Measurements from ENCODE around the gene MBNL1. TPM values are rescaled to one million over a fixed set of nuclear protein-coding genes. Genes with fewer than 3 reads are reported as not detected.

The MBNL1 gene
- total RNA-seq, 2 donors from 2014 or later = 1.3 to 4.9 TPM

DNA sequence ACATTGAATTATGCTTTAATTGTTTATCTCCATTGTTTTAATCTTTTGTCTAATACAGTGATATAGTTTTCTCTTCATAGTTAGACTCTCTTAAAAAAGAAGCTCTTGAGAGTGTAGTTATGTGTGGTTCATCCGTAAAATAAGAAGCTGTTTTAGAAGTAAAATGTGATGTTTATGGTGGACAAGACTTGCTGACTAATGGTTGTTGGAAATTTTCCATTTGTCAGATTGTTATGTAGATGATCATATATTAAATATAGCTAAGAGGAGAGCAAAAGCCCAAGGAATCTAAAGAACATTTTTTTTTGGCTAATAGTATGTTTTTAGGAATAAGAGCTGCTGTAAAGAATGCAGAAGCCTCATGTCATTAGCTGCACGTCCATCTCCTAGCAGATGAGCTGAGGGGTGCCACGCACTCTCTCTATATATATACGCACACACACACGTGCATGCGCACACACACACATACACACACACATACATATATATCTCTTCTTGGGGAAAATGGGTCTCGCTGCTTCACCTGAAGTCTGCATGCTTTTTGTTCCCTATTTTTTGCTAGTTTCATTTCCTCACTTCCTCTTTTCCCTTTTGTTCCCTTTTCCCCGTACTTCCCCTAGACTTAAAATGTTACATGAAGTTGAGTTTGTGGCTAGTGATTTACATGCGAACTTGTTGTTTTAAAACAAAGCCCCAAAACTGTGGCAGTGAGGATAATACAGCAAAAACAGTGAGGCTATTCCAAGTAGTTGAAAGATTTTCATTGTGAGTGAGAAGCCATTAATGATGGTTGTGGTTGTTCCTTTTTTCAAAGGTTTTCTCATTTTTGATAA lies 107.8 kb downstream of the MBNL1 start:
- no peaks in the 10 kb centered on the region for H3K36me3 Mint-ChIP-seq (ENCODE audit: low read depth)
- WGBS, 2 experiments (ENCODE audit: insufficient coverage in 1 of 2, insufficient read length in 1 of 2) = 86 to 90% methylated on average over 7 to 9 of the region's 9 CpGs
- Histone ChIP-seq H3K36me3 (ENCODE audit: control insufficient read depth, insufficient read depth, low read length) (no peaks in the 10 kb centered on the region), H3K27ac (ENCODE audit: low read depth, low read length) (no peak overlapping the region), H3K9ac (ENCODE audit: extremely low read depth, low read length, poor library complexity, severe bottlenecking) (no peak overlapping the region), H3K4me3 (ENCODE audit: low read length) (no peak overlapping the region), H3K27me3 (ENCODE audit: control insufficient read depth, insufficient read depth, low read length, poor library complexity, severe bottlenecking) (no peaks in the 10 kb centered on the region), H3K9me3 (ENCODE audit: control insufficient read depth, low read length) (no peaks in the 10 kb centered on the region), H3K4me1 (ENCODE audit: control insufficient read depth, insufficient read depth, low read length) (no peaks in the 10 kb centered on the region)
- no peak for DNase-seq
- peaks cover 11% of the 10 kb centered on the region for H3K9me3 Mint-ChIP-seq
- no peaks in the 10 kb centered on the region for H3K4me1 Mint-ChIP-seq
- TF ChIP-seq, protein P1, sequence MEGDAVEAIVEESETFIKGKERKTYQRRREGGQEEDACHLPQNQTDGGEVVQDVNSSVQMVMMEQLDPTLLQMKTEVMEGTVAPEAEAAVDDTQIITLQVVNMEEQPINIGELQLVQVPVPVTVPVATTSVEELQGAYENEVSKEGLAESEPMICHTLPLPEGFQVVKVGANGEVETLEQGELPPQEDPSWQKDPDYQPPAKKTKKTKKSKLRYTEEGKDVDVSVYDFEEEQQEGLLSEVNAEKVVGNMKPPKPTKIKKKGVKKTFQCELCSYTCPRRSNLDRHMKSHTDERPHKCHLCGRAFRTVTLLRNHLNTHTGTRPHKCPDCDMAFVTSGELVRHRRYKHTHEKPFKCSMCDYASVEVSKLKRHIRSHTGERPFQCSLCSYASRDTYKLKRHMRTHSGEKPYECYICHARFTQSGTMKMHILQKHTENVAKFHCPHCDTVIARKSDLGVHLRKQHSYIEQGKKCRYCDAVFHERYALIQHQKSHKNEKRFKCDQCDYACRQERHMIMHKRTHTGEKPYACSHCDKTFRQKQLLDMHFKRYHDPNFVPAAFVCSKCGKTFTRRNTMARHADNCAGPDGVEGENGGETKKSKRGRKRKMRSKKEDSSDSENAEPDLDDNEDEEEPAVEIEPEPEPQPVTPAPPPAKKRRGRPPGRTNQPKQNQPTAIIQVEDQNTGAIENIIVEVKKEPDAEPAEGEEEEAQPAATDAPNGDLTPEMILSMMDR (conservative IDR thresholded peaks at IDR 0.05) = no peak
- H3K27ac Mint-ChIP-seq = no peak overlapping the region
- H3K4me3 Mint-ChIP-seq = no peak overlapping the region
- peaks cover 10% of the 10 kb centered on the region for H3K27me3 Mint-ChIP-seq (ENCODE audit: insufficient read depth)

DNA sequence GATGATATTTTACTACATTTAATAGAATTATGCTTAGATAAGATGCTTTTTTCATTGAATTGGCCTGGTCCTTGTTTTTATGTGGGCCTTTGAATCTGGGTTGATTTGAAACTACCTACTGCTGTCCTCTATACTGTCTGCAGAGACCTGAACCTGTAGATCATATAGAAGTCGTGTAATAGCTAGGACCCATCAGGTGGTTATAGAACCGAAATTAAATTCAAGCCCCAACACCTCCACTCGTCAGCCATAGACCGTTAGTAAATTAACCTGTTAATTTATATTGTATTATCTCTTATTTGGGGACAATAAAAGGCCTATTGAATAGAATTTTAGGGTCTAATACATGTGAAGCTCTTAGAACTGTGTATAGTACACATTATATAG lies 108.4 kb downstream of the MBNL1 start:
- 97 to 100% methylated on average over 1 to 3 of the region's 4 CpGs for WGBS, 2 experiments (ENCODE audit: insufficient coverage in 1 of 2, insufficient read length in 1 of 2)
- H3K27ac ChIP-seq (ENCODE audit: low read depth, low read length) = no peak overlapping the region
- H3K27me3 ChIP-seq (ENCODE audit: control insufficient read depth, insufficient read depth, low read length, poor library complexity, severe bottlenecking) = no peaks in the 10 kb centered on the region
- H3K9ac ChIP-seq (ENCODE audit: extremely low read depth, low read length, poor library complexity, severe bottlenecking) = no peak overlapping the region
- H3K9me3 Mint-ChIP-seq = peaks cover 6% of the 10 kb centered on the region
- H3K27me3 Mint-ChIP-seq (ENCODE audit: insufficient read depth) = peaks cover 4% of the 10 kb centered on the region
- H3K4me3 Mint-ChIP-seq = no peak overlapping the region
- no peaks in the 10 kb centered on the region for H3K4me1 ChIP-seq (ENCODE audit: control insufficient read depth, insufficient read depth, low read length)
- no peaks in the 10 kb centered on the region for H3K36me3 Mint-ChIP-seq (ENCODE audit: low read depth)
- H3K4me1 Mint-ChIP-seq = peaks cover under 1% of the 10 kb centered on the region
- DNase-seq = no peak
- no peaks in the 10 kb centered on the region for H3K36me3 ChIP-seq (ENCODE audit: control insufficient read depth, insufficient read depth, low read length)
- H3K9me3 ChIP-seq (ENCODE audit: control insufficient read depth, low read length) = no peaks in the 10 kb centered on the region
- TF ChIP-seq, protein P1 (conservative IDR thresholded peaks at IDR 0.05) = no peak
- H3K27ac Mint-ChIP-seq = no peak overlapping the region
- no peak overlapping the region for H3K4me3 ChIP-seq (ENCODE audit: low read length)

DNA sequence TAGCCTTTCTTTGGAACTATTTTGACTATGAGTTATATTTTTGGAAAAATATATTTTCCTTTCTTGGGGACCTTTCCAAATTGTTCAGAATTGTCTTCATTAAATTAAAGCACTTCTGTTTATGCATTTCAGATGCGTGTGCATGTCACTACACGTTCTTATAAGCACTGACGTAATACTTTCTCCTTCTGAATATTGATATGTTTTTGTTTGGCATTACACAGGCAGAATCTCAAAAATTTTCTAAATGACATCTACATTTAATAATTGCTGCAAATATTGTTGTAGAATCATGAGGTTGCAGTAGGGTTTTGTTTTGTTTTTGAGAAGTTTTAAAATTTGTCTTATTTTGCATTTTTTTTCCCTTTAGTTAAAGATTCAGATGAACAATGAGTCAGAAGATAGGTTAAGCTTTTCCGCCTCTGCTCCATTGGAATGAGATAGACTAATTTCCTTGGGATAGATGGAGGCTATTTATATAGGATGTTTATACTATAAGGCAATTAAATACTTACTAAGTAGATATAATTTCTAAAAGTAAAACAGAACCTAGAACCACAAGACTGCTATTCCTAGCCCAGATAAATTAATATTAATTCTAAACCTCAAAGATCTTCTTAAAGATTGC lies 110.8 kb downstream of the MBNL1 start:
- H3K9me3 ChIP-seq (ENCODE audit: control insufficient read depth, low read length) = no peaks in the 10 kb centered on the region
- H3K27ac Mint-ChIP-seq = no peak overlapping the region
- H3K36me3 Mint-ChIP-seq (ENCODE audit: low read depth) = no peaks in the 10 kb centered on the region
- no peak for DNase-seq
- H3K9ac ChIP-seq (ENCODE audit: extremely low read depth, low read length, poor library complexity, severe bottlenecking) = no peak overlapping the region
- H3K4me1 ChIP-seq (ENCODE audit: control insufficient read depth, insufficient read depth, low read length) = peaks cover 2% of the 10 kb centered on the region
- H3K27me3 ChIP-seq (ENCODE audit: control insufficient read depth, insufficient read depth, low read length, poor library complexity, severe bottlenecking) = no peaks in the 10 kb centered on the region
- no peak overlapping the region for H3K27ac ChIP-seq (ENCODE audit: low read depth, low read length)
- WGBS, 2 experiments (ENCODE audit: insufficient coverage in 1 of 2, insufficient read length in 1 of 2) = 100% methylated on average over 4 of the region's 4 CpGs; no CpG with 5 or more reads in 1 of the 2 experiments
- H3K4me3 ChIP-seq (ENCODE audit: low read length) = no peak overlapping the region
- TF ChIP-seq, protein P1 (conservative IDR thresholded peaks at IDR 0.05) = no peak
- no peaks in the 10 kb centered on the region for H3K36me3 ChIP-seq (ENCODE audit: control insufficient read depth, insufficient read depth, low read length)
- peaks cover 3% of the 10 kb centered on the region for H3K4me1 Mint-ChIP-seq
- H3K4me3 Mint-ChIP-seq = no peak overlapping the region
- H3K27me3 Mint-ChIP-seq (ENCODE audit: insufficient read depth) = no peaks in the 10 kb centered on the region
- no peaks in the 10 kb centered on the region for H3K9me3 Mint-ChIP-seq
